HepG2 (cell line): ENCODE measurements around the gene ARSB. TPM values are rescaled to one million over a fixed set of nuclear protein-coding genes. Genes with fewer than 3 reads are reported as not detected.

ENCODE experiments used
- DBP ChIP-seq: sonication (generic); formaldehyde crosslinking; IDR thresholded peaks from 2 replicates; pipeline ENCODE4 v1.4.0; 2020; ENCODE audit warnings: missing genetic modification reagents; ENCODE audit errors: not compliant biosample characterization
- EP300 ChIP-seq, 3 experiments: sonication (generic) in 1 of 3; formaldehyde crosslinking in 1 of 3; IDR thresholded peaks; 2 replicates each; pipeline versions ENCODE4 v1.5.1 to v1.6.1; 2011 to 2020; ENCODE audit warnings: low read depth in 2 of 3, low read length in 2 of 3, borderline replicate concordance in 1 of 3, improper control_type of control experiment in 1 of 3, mild to moderate bottlenecking in 1 of 3, missing genetic modification reagents in 1 of 3, moderate library complexity in 1 of 3
- FOSL1 ChIP-seq: sonication (generic); formaldehyde crosslinking; IDR thresholded peaks from 2 replicates; pipeline ENCODE4 v1.9.0; 2021; ENCODE audit warnings: missing genetic modification reagents, borderline replicate concordance
- HNRNPK ChIP-seq: fragments of 200-400 bp; formaldehyde crosslinking; IDR thresholded peaks from 2 replicates; pipeline ENCODE4 v1.6.1; 2018; ENCODE audit warnings: low read length, low read depth, moderate library complexity, mild to moderate bottlenecking; ENCODE audit not compliant: poor library complexity, severe bottlenecking
- KLF6 ChIP-seq: IDR thresholded peaks from 2 replicates; pipeline ENCODE4 v1.8.0; 2016; ENCODE audit warnings: missing biosample characterization, missing genetic modification reagents
- PLRG1 ChIP-seq: fragments of 450-650 bp; conservative IDR thresholded peaks from 2 replicates; pipeline ENCODE4 v1.6.1; 2016
- PLSCR1 ChIP-seq: sonication (generic); formaldehyde crosslinking; IDR thresholded peaks from 2 replicates; pipeline ENCODE4 v1.5.0; 2020; ENCODE audit warnings: missing genetic modification reagents, mild to moderate bottlenecking, borderline replicate concordance
- TBL1XR1 ChIP-seq: fragments of 150-350 bp; IDR thresholded peaks from 2 replicates; pipeline ENCODE4 v1.6.1; 2014; ENCODE audit warnings: borderline replicate concordance, low read length; ENCODE audit not compliant: partially characterized antibody
- TFE3 ChIP-seq: IDR thresholded peaks from 2 replicates; pipeline ENCODE4 v1.6.1; 2016
- ZNF10 ChIP-seq: sonication (generic); formaldehyde crosslinking; IDR thresholded peaks from 2 replicates; pipeline ENCODE4 v1.4.0; 2020; ENCODE audit warnings: mild to moderate bottlenecking, low read depth, missing genetic modification reagents, borderline replicate concordance
- ZNF124 ChIP-seq: sonication (generic); formaldehyde crosslinking; IDR thresholded peaks from 2 replicates; pipeline ENCODE4 v1.4.0; 2020; ENCODE audit warnings: missing genetic modification reagents
- ZNF205 ChIP-seq: IDR thresholded peaks from 2 replicates; pipeline ENCODE4 v1.6.1; 2018; ENCODE audit warnings: missing biosample characterization, missing genetic modification reagents
- ZNF274 ChIP-seq: sonication (generic); formaldehyde crosslinking; IDR thresholded peaks from 2 replicates; pipeline ENCODE4 v1.5.1; 2020; ENCODE audit warnings: mild to moderate bottlenecking, missing genetic modification reagents
- ZNF484 ChIP-seq: sonication (generic); formaldehyde crosslinking; IDR thresholded peaks from 2 replicates; pipeline ENCODE4 v1.5.1; 2020; ENCODE audit warnings: mild to moderate bottlenecking, low read depth, missing genetic modification reagents, borderline replicate concordance
- ZNF709 ChIP-seq: sonication (generic); formaldehyde crosslinking; IDR thresholded peaks from 2 replicates; pipeline ENCODE4 v1.5.0; 2020; ENCODE audit warnings: mild to moderate bottlenecking, missing genetic modification reagents
- ZNF737 ChIP-seq: sonication (generic); formaldehyde crosslinking; IDR thresholded peaks from 2 replicates; pipeline ENCODE4 v1.5.0; 2020; ENCODE audit warnings: missing genetic modification reagents, mild to moderate bottlenecking, borderline replicate concordance
- ZNF777 ChIP-seq: sonication (generic); formaldehyde crosslinking; IDR thresholded peaks from 2 replicates; pipeline ENCODE4 v1.4.0; 2020; ENCODE audit warnings: missing genetic modification reagents
- ZNF83 ChIP-seq: sonication (generic); formaldehyde crosslinking; IDR thresholded peaks from 2 replicates; pipeline ENCODE4 v1.4.0; 2020; ENCODE audit warnings: missing genetic modification reagents, mild to moderate bottlenecking, borderline replicate concordance
- polyA plus RNA-seq, 8 experiments: library from polyadenylated mRNA; depleted of rRNA in 3 of 8; stranded (reverse) in 7 of 8; unstranded in 1 of 8; fragments of >200 nt; fragmentation: Illumina TruSeq in 4 of 8; extraction: Trizol in 4 of 8; gene quantifications; 2 replicates each; pipeline versions ENCODE4 v1.2.1 to v1.2.3, GENCODE V29; 2011 to 2016; ENCODE audit warnings: low read depth in 4 of 8, missing spikeins in 1 of 8, mixed read lengths in 1 of 8; ENCODE audit not compliant: insufficient read depth in 1 of 8
- total RNA-seq, 5 experiments: library from RNA; depleted of rRNA; stranded (reverse); fragments of >200 nt; fragmentation: Illumina TruSeq; extraction: Trizol; gene quantifications; 2 replicates each; pipeline ENCODE4 v1.2.3, GENCODE V29; 2016; ENCODE audit warnings: low read depth in 1 of 5
- TF ChIP-seq, protein P1 (sequence below): sonication (generic); formaldehyde crosslinking; IDR thresholded peaks from 2 replicates; pipeline ENCODE4 v1.5.0; 2020; ENCODE audit warnings: mild to moderate bottlenecking, missing genetic modification reagents
- TF ChIP-seq, protein P2 (sequence below): sonication (generic); formaldehyde crosslinking; IDR thresholded peaks from 2 replicates; pipeline ENCODE4 v1.5.0; 2020; ENCODE audit warnings: missing genetic modification reagents
- TF ChIP-seq, protein P3 (sequence below): sonication (generic); formaldehyde crosslinking; IDR thresholded peaks from 2 replicates; pipeline ENCODE4 v1.4.0; 2020; ENCODE audit warnings: missing genetic modification reagents
- TF ChIP-seq, protein P4 (sequence below): IDR thresholded peaks from 2 replicates; pipeline ENCODE4 v1.6.1; 2016; ENCODE audit warnings: mild to moderate bottlenecking, missing biosample characterization, missing genetic modification reagents

The ARSB gene
- total and polyA plus RNA-seq, 2 of the 13 experiments (the other 11 are each of a cell fraction or from before 2014, with no cell fraction given): 52.6 to 66.4 TPM

GRCh38 chr5:78979117-78979742 is 5.9 kb downstream of the ARSB start (continued):
- TF ChIP-seq, protein P1, sequence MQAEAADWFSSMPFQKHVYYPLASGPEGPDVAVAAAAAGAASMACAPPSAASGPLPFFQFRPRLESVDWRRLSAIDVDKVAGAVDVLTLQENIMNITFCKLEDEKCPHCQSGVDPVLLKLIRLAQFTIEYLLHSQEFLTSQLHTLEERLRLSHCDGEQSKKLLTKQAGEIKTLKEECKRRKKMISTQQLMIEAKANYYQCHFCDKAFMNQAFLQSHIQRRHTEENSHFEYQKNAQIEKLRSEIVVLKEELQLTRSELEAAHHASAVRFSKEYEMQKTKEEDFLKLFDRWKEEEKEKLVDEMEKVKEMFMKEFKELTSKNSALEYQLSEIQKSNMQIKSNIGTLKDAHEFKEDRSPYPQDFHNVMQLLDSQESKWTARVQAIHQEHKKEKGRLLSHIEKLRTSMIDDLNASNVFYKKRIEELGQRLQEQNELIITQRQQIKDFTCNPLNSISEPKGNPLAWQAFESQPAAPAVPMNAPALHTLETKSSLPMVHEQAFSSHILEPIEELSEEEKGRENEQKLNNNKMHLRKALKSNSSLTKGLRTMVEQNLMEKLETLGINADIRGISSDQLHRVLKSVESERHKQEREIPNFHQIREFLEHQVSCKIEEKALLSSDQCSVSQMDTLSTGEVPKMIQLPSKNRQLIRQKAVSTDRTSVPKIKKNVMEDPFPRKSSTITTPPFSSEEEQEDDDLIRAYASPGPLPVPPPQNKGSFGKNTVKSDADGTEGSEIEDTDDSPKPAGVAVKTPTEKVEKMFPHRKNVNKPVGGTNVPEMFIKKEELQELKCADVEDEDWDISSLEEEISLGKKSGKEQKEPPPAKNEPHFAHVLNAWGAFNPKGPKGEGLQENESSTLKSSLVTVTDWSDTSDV (CRISPR knock-in tag): no peak
- TF ChIP-seq TFE3 (CRISPR knock-in tag): peak; percentile 50; the same call in 1 of the 2 replicates
- TF ChIP-seq ZNF10: no peak
- TF ChIP-seq ZNF484: no peak
- no peak for TF ChIP-seq ZNF274 (CRISPR knock-in tag)
- TF ChIP-seq, protein P2, sequence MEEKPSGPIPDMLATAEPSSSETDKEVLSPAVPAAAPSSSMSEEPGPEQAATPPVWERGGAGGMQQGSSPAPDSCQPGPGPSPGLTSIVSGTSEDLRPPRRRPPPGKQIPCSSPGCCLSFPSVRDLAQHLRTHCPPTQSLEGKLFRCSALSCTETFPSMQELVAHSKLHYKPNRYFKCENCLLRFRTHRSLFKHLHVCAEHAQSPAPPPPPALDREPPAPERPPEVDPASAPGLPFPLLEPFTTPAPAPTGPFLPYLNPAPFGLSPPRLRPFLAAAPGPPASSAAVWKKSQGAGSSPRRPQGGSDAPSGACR: no peak
- no peak for TF ChIP-seq ZNF124 (CRISPR knock-in tag)
- no peak for TF ChIP-seq TBL1XR1
- TF ChIP-seq ZNF777 (CRISPR knock-in tag): no peak
- no peak for TF ChIP-seq ZNF205 (CRISPR knock-in tag)
- TF ChIP-seq PLRG1: no peak
- TF ChIP-seq ZNF737 (CRISPR knock-in tag): no peak
- no peak for TF ChIP-seq PLSCR1 (CRISPR knock-in tag)
- no peak for TF ChIP-seq ZNF709
- TF ChIP-seq, protein P3, sequence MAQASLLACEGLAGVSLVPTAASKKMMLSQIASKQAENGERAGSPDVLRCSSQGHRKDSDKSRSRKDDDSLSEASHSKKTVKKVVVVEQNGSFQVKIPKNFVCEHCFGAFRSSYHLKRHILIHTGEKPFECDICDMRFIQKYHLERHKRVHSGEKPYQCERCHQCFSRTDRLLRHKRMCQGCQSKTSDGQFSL (CRISPR knock-in tag): no peak
- no peak for TF ChIP-seq ZNF83 (CRISPR knock-in tag)
- no peak for TF ChIP-seq FOSL1 (CRISPR knock-in tag)
- TF ChIP-seq, protein P4, sequence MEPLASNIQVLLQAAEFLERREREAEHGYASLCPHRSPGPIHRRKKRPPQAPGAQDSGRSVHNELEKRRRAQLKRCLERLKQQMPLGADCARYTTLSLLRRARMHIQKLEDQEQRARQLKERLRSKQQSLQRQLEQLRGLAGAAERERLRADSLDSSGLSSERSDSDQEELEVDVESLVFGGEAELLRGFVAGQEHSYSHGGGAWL (CRISPR knock-in tag): no peak
- TF ChIP-seq DBP (CRISPR knock-in tag): no peak
- peak in 1 of 2 experiments; percentile 78; a peak in 2 of 4 replicates for TF ChIP-seq EP300 (IDR thresholded peaks at IDR 0.05; ENCODE audit: low read depth in 2 of 2, low read length in 2 of 2)
- TF ChIP-seq EP300 (CRISPR knock-in tag; IDR thresholded peaks at IDR 0.05; ENCODE audit: borderline replicate concordance): no peak
- TF ChIP-seq KLF6 (CRISPR knock-in tag): no peak
- no peak for TF ChIP-seq HNRNPK
